GM21526 (cell line): ENCODE results near the gene SLAMF8.

Source experiments
- ATAC-seq: cut with Tn5 transposase; IDR thresholded peaks from one replicate; pipeline ENCODE4 v1.9.1; 2021; ENCODE audit warnings: moderate library complexity; ENCODE audit not compliant: unreplicated experiment, low FRiP score

The SLAMF8 gene

GRCh38 chr1:159826441-159827101, at the start of gene SLAMF8:
Gene SLAMF8, plus strand, starts transcription at chr1:159826873. Its CDS starts 26 bp downstream, at chr1:159826899.
- no peak for ATAC-seq

DNA sequence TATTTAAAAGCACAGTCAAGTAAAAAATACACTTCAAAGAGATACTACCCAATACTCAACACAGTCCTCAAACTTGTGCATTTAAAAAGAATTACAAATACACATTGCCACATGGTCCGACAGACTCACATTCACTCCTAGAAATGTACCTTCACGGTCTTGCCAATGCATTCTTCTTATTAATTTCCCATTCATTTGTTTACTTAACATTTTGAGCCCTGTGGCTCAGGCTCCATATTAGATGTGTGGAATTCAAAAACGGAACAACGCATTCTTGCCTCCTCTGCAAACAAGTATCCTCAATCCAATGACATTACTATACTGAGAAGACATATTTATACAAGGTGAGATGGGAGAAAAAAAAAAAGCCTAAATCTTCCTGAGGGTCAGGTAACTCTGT, 48.4 kb upstream of the SLAMF8 start:
- no peak for ATAC-seq

DNA sequence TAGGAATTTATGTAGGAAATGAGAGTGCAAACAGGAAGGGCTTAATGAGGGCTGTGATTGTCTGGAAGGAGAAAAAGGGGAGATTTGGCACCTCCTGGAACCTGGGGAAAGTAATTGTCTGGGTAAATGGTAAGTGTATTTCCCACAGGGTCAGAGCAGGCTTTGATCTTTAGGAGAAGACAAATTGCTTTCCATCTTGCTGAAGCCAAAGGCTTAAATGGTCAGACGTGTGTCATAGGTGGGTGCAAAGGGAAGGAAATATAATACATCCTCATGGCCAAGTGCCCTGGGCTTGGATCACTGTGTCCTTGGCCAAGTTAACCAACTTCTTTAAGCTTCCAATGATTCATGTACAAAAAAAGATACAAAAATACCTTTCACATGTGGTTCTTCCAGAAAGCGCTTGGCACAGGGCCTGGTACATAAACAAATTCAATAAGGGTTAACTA, 47.2 kb upstream of the SLAMF8 start:
- ATAC-seq, result no peak

- peak; percentile 99 for ATAC-seq
Observed at GRCh38 chr1:159780583-159781582, 45.8 kb upstream of the SLAMF8 start, which contains the start of gene DUSP23. Gene DUSP23, plus strand, starts transcription at chr1:159780962. Its CDS starts 139 bp downstream, at chr1:159781101.

GRCh38 chr1:159781992-159782391, 44.7 kb upstream of the SLAMF8 start:
- ATAC-seq, result no peak

DNA sequence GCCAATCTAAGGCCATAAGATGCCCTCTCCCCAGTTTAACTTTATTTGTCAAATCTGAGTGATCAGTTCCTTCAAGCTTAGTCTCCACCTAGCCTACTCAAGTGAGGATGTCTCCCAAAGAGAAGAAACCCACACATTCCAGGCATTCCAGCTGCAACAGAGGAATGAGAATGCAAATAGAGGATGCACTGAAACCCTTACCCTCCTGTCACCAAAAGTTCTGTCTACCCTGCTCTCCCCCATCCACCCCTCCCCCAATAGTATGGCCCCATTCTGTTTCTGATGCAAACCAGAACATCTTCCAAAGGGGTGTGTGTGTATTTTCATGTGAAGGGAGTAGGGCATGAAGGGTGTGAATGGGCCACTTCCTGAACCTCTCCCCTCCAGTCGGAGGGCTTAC, 42.9 kb upstream of the SLAMF8 start:
- no peak for ATAC-seq

DNA sequence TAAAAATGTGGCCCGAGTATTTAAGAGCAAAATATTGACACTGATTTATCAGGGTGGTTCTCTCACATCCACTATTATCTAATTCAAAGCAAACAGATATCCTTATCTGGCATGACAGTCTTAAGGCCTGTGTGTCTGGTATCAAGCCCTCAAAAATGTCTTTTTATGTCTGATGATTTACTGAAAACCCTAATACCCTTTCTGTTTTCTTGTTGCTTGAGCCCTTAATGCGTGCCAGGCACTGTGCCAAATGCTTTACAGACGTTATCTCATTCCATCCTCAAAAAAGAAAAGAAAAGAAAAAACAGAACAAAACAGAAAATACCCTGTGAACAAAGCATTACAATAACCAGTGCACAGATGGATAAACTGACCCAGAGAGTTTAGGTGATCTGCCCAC, 40.2 kb upstream of the SLAMF8 start:
- ATAC-seq, result no peak

DNA sequence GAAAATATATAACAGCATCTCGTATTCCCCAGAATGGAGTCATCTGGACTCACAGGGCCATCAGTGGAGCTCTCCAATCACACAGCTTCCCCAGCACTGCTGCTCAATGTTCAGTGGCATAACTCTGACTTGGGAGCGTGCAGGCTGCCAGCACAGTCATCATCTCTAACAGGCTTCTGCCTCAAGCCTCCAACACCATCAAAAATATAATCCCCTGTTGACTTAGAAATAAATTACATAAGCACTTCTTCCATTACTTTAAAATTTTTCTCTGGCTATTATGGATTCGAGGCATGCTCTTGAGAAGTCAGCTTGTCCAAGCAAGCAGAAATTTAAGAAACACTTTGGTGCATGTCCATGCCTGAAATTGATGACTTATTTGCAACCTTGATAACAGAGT, 39.7 kb upstream of the SLAMF8 start:
- no peak for ATAC-seq

- ATAC-seq, result no peak
Observed at GRCh38 chr1:159790237-159790917, 36.3 kb upstream of the SLAMF8 start.

DNA sequence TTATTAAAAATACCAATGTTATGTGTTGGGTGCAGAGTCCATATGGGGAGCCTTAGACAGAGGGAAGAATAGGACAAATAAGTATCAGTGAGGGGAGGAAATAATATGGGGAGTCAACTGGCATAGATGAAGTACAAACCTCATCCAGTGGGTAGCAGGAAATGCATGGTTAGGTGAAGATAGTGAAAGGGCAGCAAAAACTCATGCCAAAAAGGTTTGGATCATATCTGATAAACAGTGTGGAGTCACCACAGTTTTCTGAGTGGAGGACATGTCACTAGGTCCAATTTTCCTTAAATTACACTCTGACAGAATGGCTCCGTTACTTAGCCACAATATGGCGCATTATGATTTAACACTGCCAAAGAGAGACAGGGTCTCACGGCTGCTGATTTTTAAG, 35.6 kb upstream of the SLAMF8 start:
- ATAC-seq, result no peak

- no peak for ATAC-seq
Observed at GRCh38 chr1:159791461-159791860, 35.2 kb upstream of the SLAMF8 start.

GRCh38 chr1:159795534-159795933, 31.1 kb upstream of the SLAMF8 start:
- ATAC-seq, result no peak

DNA sequence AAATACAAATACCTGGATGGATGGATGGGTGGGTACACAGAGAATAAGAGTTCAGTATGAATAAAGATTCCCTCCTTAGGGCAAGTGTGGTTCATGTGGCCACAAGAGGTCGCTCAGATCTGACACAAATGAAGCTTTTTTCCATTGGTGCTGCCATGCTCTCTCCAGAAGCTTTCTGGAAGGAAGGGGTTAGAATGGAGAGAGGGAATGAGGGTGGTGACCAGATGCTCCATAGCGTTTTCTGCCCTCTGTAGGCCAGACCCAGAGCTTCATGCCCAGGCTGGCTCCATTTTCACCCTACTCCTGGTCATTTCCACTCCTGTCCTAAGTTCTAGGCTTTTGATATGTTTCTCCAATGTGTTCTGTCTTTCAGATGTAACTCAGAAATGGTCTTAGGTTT, 27.8 kb upstream of the SLAMF8 start:
- no peak for ATAC-seq

DNA sequence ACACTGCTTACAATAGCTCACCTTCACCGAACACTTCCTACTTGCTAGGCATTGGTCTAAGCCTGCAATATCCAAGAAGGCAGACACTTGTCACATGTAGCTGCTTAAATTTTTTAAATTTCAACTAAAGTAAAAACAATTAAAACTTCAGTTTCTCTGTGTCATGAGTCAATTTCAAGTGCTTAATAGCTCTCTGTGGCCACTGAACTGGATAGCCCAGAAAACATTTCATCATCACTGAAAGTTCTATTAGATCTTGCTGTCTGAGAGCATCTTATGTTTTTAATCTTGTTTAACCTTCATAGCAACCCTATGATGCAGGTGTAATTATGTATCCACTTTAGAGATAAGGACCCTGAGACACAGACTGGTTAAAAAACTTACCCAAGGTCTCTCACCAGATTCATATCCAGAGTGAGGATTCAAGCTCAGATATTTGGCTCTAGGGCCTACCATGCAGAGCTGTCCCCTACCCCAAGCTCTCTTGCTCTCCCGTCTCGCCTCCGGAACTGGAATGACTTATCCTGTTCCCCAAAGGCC, 27.2 kb upstream of the SLAMF8 start:
- ATAC-seq, result no peak

DNA sequence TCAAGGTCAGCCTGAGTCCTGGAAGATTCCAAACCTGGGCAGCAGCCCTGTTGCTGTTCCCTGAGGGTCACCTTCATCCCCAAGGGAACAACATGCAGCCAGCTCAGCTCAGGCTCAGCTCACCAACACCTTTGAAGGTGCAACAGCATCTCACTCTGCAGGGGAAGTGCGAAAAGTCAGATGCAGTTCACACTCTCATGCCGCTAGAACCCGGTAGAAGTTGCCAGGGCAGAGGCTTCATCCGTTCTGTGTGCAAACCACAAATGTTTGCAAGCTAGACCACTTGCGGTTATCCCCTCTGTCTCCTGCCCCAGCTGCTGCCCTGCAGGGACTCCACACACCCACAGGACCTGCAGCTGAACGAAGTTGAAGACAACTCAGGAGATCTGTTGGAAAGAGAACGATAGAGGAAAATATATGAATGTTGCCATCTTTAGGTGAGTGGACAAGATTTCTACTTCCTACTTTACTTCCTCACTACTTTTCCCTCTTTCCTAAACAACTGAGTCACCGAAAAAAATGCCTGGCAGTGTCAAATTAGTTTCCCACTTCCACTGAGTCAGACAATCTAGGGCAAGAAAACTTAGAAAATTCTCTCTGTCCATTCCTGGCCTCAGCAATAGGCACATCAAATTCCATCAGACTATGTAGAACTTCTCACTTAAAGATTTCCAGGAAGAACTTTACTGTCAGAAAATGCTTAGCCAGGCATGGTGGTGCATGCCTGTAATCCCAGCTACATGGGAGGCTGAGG, 26.3 kb upstream of the SLAMF8 start:
- no peak for ATAC-seq

- no peak for ATAC-seq
Observed at GRCh38 chr1:159802111-159802510, 24.6 kb upstream of the SLAMF8 start, which contains the start of gene FCRL6. Gene FCRL6, plus strand, starts transcription at chr1:159802360. Its CDS starts 65 bp downstream, at chr1:159802425.

- ATAC-seq, result no peak
Observed at GRCh38 chr1:159803956-159804689, 22.6 kb upstream of the SLAMF8 start.

- no peak for ATAC-seq
Observed at GRCh38 chr1:159804924-159805323, 21.7 kb upstream of the SLAMF8 start.

DNA sequence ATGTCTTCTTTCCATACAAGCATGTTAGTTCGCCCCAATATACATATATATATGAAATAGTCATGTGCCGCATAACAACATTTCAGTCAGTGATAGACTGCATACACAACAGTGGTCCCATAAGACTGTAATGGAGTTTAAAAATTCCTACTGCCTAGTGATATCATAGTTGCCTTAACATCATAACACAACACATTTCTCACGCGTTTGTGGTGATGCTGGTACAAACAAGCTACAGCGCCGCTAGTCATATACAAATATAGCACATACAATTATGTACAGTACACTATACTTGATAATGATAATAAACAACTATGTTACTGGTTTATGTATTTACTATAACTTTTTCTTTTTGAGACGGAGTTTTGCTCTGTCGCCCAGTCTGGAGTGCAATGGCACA, 10.7 kb upstream of the SLAMF8 start:
- ATAC-seq, result no peak
